MM.1S (cell line): Measurements from ENCODE around the gene MAGI2.

ENCODE experiments used
- DNase-seq: peaks from one replicate; pipeline ENCODE4 v3.0.0-alpha.2; 2015
- H2AFZ ChIP-seq: fragments of 300-600 bp; sonication (generic); 2 replicates; pipeline ENCODE4 v1.6.0; 2016; ENCODE audit warnings: antibody characterized with exemption, low read length
- H3F3A ChIP-seq: fragments of 300-600 bp; sonication (generic); 2 replicates; pipeline ENCODE4 v1.6.1; 2016; ENCODE audit warnings: mild to moderate bottlenecking, antibody characterized with exemption, low read length, moderate library complexity, mixed read lengths; ENCODE audit not compliant: insufficient read depth
- H3K27ac ChIP-seq: fragments of 300-600 bp; sonication (generic); 2 replicates; pipeline ENCODE4 v1.5.1; 2016; ENCODE audit warnings: mild to moderate bottlenecking, low read length
- H3K27me3 ChIP-seq: fragments of 300-600 bp; sonication (generic); replicated peaks from 2 replicates; pipeline ENCODE4 v1.6.0; 2016; ENCODE audit warnings: low read length; ENCODE audit not compliant: insufficient read depth
- H3K36me3 ChIP-seq: fragments of 300-600 bp; sonication (generic); replicated peaks from 2 replicates; pipeline ENCODE4 v1.6.1; 2016; ENCODE audit warnings: mild to moderate bottlenecking, low read length, mixed read lengths; ENCODE audit not compliant: insufficient read depth
- H3K4me1 ChIP-seq: fragments of 300-600 bp; sonication (generic); 2 replicates; pipeline ENCODE4 v1.6.1; 2016; ENCODE audit warnings: low read length, mixed read lengths
- H3K4me2 ChIP-seq: fragments of 300-600 bp; sonication (generic); 2 replicates; pipeline ENCODE4 v1.6.0; 2016; ENCODE audit warnings: low read depth, low read length
- H3K4me3 ChIP-seq: fragments of 300-600 bp; sonication (generic); 2 replicates; pipeline ENCODE4 v1.5.1; 2016; ENCODE audit warnings: low read length, mixed read lengths
- H3K79me2 ChIP-seq: fragments of 300-600 bp; sonication (generic); 2 replicates; pipeline ENCODE4 v1.6.1; 2016; ENCODE audit warnings: mixed run types, low read length, mixed read lengths
- H3K9ac ChIP-seq: fragments of 300-600 bp; sonication (generic); 2 replicates; pipeline ENCODE4 v1.6.1; 2016; ENCODE audit warnings: low read length, mixed read lengths
- H3K9me2 ChIP-seq: fragments of 300-600 bp; sonication (generic); replicated peaks from 2 replicates; pipeline ENCODE4 v1.6.1; 2016; ENCODE audit warnings: mild to moderate bottlenecking, low read length, mixed read lengths; ENCODE audit not compliant: insufficient read depth
- H3K9me3 ChIP-seq: fragments of 300-600 bp; sonication (generic); replicated peaks from 2 replicates; pipeline ENCODE4 v1.6.1; 2016; ENCODE audit warnings: mild to moderate bottlenecking, low read length, mixed read lengths; ENCODE audit not compliant: insufficient read depth
- H4K20me1 ChIP-seq: fragments of 300-600 bp; sonication (generic); 2 replicates; pipeline ENCODE4 v1.6.1; 2016; ENCODE audit warnings: mild to moderate bottlenecking, low read length, moderate library complexity, mixed read lengths; ENCODE audit not compliant: insufficient read depth
- EZH2 ChIP-seq: fragments of 300-600 bp; sonication (generic); optimal IDR thresholded peaks from 2 replicates; pipeline ENCODE3; 2017; ENCODE audit warnings: low read depth, mild to moderate bottlenecking, antibody characterized with exemption, low read length, mixed read lengths
- EZH2phosphoT487 ChIP-seq: fragments of 300-600 bp; sonication (generic); IDR thresholded peaks from 2 replicates; pipeline ENCODE4 v1.6.1; 2018; ENCODE audit warnings: antibody characterized with exemption, low read length
- TF ChIP-seq, protein P1 (sequence below): fragments of 300-600 bp; sonication (generic); IDR thresholded peaks from 2 replicates; pipeline ENCODE4 v1.5.1; 2016; ENCODE audit warnings: antibody characterized with exemption, low read length, mixed read lengths

MAGI2 gene

DNA sequence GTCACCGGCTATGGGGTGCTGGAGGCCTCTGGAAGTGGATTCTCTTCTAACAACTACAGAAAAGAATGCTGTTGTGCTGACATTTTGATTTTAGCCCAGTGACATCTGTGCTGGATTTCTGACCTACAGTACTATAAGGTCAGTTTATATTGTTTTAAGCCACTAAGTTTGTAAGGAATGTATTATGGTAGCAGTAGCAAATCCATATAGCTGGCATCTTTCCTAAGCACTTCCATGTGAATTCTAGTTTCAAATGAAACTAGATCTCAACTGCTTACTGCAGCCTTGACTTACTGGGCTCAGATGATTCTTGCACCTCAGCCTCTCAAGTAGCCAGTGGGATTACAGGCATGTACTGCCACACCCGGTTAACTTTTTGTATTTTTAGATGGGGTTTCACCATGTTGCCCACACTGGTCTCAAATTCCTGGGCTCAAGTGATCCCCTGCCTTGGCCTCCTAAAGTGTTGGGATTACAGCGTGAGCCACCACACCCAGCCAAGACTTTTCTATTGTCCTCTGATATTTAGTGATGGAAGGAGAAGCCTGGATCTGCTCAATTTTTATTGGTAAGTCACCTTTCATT, 1240.9 kb downstream of the MAGI2 start:
- H3F3A ChIP-seq, result no peaks in the 10 kb centered on the region
- no peaks in the 10 kb centered on the region for H3K36me3 ChIP-seq
- no peak for DNase-seq
- H4K20me1 ChIP-seq, result no peaks in the 10 kb centered on the region
- H3K79me2 ChIP-seq, result no peaks in the 10 kb centered on the region
- H2AFZ ChIP-seq, result no peak overlapping the region
- H3K9me2 ChIP-seq, result no peaks in the 10 kb centered on the region
- H3K4me1 ChIP-seq, result no peaks in the 10 kb centered on the region
- no peaks in the 10 kb centered on the region for H3K27me3 ChIP-seq
- no peak overlapping the region for H3K27ac ChIP-seq
- no peak overlapping the region for H3K9ac ChIP-seq
- no peak overlapping the region for H3K4me3 ChIP-seq
- H3K4me2 ChIP-seq, result no peak overlapping the region
- no peak for TF ChIP-seq EZH2phosphoT487
- no peak for TF ChIP-seq EZH2
- TF ChIP-seq, protein P1, sequence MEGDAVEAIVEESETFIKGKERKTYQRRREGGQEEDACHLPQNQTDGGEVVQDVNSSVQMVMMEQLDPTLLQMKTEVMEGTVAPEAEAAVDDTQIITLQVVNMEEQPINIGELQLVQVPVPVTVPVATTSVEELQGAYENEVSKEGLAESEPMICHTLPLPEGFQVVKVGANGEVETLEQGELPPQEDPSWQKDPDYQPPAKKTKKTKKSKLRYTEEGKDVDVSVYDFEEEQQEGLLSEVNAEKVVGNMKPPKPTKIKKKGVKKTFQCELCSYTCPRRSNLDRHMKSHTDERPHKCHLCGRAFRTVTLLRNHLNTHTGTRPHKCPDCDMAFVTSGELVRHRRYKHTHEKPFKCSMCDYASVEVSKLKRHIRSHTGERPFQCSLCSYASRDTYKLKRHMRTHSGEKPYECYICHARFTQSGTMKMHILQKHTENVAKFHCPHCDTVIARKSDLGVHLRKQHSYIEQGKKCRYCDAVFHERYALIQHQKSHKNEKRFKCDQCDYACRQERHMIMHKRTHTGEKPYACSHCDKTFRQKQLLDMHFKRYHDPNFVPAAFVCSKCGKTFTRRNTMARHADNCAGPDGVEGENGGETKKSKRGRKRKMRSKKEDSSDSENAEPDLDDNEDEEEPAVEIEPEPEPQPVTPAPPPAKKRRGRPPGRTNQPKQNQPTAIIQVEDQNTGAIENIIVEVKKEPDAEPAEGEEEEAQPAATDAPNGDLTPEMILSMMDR, result no peak
- H3K9me3 ChIP-seq, result no peaks in the 10 kb centered on the region

DNA sequence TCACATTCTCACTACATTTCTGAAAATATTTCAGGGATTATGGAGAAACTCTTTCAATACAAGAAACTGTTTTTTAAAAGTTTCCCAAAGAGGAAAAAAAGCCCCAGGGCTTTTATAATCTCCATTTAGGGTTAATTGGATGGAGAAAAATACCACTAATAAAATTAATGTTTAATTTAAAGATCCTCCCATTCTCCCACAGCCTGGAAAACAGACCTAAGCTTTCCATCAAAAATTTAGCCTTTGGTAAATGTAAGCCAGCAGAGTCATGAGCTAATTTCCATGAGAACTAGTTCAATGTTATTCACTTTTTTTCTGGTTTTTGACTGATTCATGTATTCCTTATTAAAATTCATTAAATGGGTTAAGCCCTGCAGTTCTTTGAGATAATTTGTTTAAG, 1246.2 kb downstream of the MAGI2 start:
- TF ChIP-seq EZH2phosphoT487, result no peak
- TF ChIP-seq EZH2, result no peak
- TF ChIP-seq, protein P1, result no peak
- DNase-seq, result no peak
- no peaks in the 10 kb centered on the region for H3K9me3 ChIP-seq

DNA sequence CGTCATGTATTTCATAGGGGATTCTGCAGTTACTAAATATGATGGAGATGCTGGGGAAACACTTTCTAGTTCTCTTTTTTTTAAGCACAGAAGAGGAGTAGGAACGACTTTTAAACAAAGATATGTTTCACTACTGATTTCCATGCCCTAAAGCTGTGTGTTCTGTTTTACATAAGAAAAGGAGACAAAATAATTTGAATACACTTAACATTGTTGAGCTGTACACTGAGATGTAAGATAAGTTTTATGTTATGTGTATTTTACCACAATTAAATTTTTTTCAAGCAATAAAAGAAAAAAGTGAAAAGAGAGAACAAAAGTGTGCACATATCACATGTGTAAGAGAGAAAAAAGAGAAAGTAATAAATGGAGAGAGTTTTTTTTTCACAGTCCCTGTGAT, 1246.7 kb downstream of the MAGI2 start:
- H3K4me2 ChIP-seq, result no peak overlapping the region
- no peak for DNase-seq
- H3K9ac ChIP-seq, result no peak overlapping the region
- no peaks in the 10 kb centered on the region for H3K9me2 ChIP-seq
- H3K27ac ChIP-seq, result no peak overlapping the region
- no peak for TF ChIP-seq EZH2
- TF ChIP-seq, protein P1, result no peak
- TF ChIP-seq EZH2phosphoT487, result no peak
- H2AFZ ChIP-seq, result no peak overlapping the region
- H4K20me1 ChIP-seq, result no peaks in the 10 kb centered on the region
- no peaks in the 10 kb centered on the region for H3F3A ChIP-seq
- no peaks in the 10 kb centered on the region for H3K79me2 ChIP-seq
- no peak overlapping the region for H3K4me3 ChIP-seq
- H3K9me3 ChIP-seq, result no peaks in the 10 kb centered on the region
- no peaks in the 10 kb centered on the region for H3K36me3 ChIP-seq
- no peaks in the 10 kb centered on the region for H3K27me3 ChIP-seq
- H3K4me1 ChIP-seq, result 0 out of 2 replicates have a peak, but pooled peaks cover 2% of the 10 kb centered on the region

More for the DNA sequence above, 1246.2 kb downstream of the MAGI2 start:
- Histone ChIP-seq H3K4me2 (no peak overlapping the region), H3F3A (no peaks in the 10 kb centered on the region), H3K4me1 (0 out of 2 replicates have a peak, but pooled peaks cover 2% of the 10 kb centered on the region), H3K27me3 (no peaks in the 10 kb centered on the region), H3K9ac (no peak overlapping the region), H4K20me1 (no peaks in the 10 kb centered on the region), H2AFZ (no peak overlapping the region), H3K36me3 (no peaks in the 10 kb centered on the region), H3K27ac (no peak overlapping the region), H3K9me2 (no peaks in the 10 kb centered on the region), H3K4me3 (no peak overlapping the region), H3K79me2 (no peaks in the 10 kb centered on the region)
